Panc1 (cell line): ENCODE data around the gene SEH1L. TPM values are rescaled to one million over a fixed set of nuclear protein-coding genes. Genes with fewer than 3 reads are reported as not detected.

Source experiments
- ATAC-seq: fragments of 200-7000 bp; cut with Tn5 transposase; 2 replicates; pipeline ENCODE4 v1.9.1; 2020; ENCODE audit warnings: mild to moderate bottlenecking, moderate library complexity
- BruUV-seq: library from RNA; stranded (reverse); fragments of 400-500 nt; replicated peaks from 2 replicates; lab custom pipeline; 2021; lab: Mats Ljungman, UMichigan
- CTCF ChIA-PET: fragments of 300-600 bp; sonication (Branson Sonifier 250); formaldehyde crosslinking; loops from one replicate; lab custom pipeline; 2022; ENCODE audit warnings: antibody characterized with exemption; lab: Charles Lee
- POLR2A ChIA-PET: fragments of 300-600 bp; sonication (Branson Sonifier 250); formaldehyde crosslinking; loops from one replicate; lab custom pipeline; 2022; ENCODE audit warnings: antibody characterized with exemption; lab: Charles Lee
- DNase-seq: peaks from one replicate; pipeline ENCODE4 v3.0.0-alpha.2; 2010; ENCODE audit warnings: low read depth, low spot score
- H3K27ac ChIP-seq: 2 replicates; pipeline ENCODE4 v1.5.1; 2011; ENCODE audit warnings: mild to moderate bottlenecking, low read length, inconsistent platforms
- H3K27me3 ChIP-seq: fragments of 200-500 bp; sonication (Bioruptor generic); 2 replicates; pipeline ENCODE4 v1.6.0; 2014; ENCODE audit warnings: low read length, inconsistent platforms; ENCODE audit not compliant: control insufficient read depth, insufficient read depth
- H3K36me3 ChIP-seq: fragments of 200-500 bp; sonication (Bioruptor generic); 2 replicates; pipeline ENCODE4 v1.5.1; 2014; ENCODE audit warnings: inconsistent platforms, mild to moderate bottlenecking, low read length, moderate library complexity; ENCODE audit not compliant: control insufficient read depth, insufficient read depth
- H3K4me1 ChIP-seq: 2 replicates; pipeline ENCODE4 v1.5.1; 2011; ENCODE audit warnings: inconsistent platforms, mild to moderate bottlenecking, low read length, moderate library complexity; ENCODE audit not compliant: control insufficient read depth, insufficient read depth
- H3K4me3 ChIP-seq, 2 experiments: 2 replicates each; pipeline ENCODE4 v1.5.1; 2011 to 2012; ENCODE audit warnings: low read depth in 2 of 2, low read length in 2 of 2, mild to moderate bottlenecking in 2 of 2, inconsistent platforms in 1 of 2, moderate library complexity in 1 of 2
- H3K9me3 ChIP-seq: fragments of 200-500 bp; sonication (Bioruptor generic); 2 replicates; pipeline ENCODE4 v1.5.1; 2014; ENCODE audit warnings: low read depth, mild to moderate bottlenecking, inconsistent platforms, low read length, moderate library complexity; ENCODE audit not compliant: control insufficient read depth, insufficient read depth
- POLR2AphosphoS5 ChIP-seq: IDR thresholded peaks from 2 replicates; pipeline ENCODE4 v1.6.1; 2012; ENCODE audit warnings: mild to moderate bottlenecking, low read depth, low read length, moderate library complexity
- SIN3A ChIP-seq: IDR thresholded peaks from 2 replicates; pipeline ENCODE4 v1.6.1; 2012; ENCODE audit warnings: low read depth, mild to moderate bottlenecking, low read length, moderate library complexity, borderline replicate concordance; ENCODE audit not compliant: insufficient read depth
- TCF7L2 ChIP-seq: IDR thresholded peaks from 2 replicates; pipeline ENCODE4 v1.6.1; 2011; ENCODE audit warnings: mild to moderate bottlenecking, low read depth, low read length, inconsistent platforms
- in situ Hi-C: cut with HindIII; loops from 2 replicates; pipeline ENCODE4 v1.10.0; 2016; ENCODE audit warnings: low sequenced_read_pairs, low pct_unique_long_range_greater_than_20kb
- intact Hi-C: fragments of 100-400 bp; cut with micrococcal nuclease; formaldehyde crosslinking; loops from one replicate; pipeline ENCODE4 v1.10.0; 2022; ENCODE audit not compliant: unreplicated experiment
- total RNA-seq: library from RNA; stranded (reverse); gene quantifications from one replicate; pipeline ENCODE4 v1.2.1, GENCODE V29; 2021; ENCODE audit not compliant: unreplicated experiment
- TF ChIP-seq, protein P1 (sequence below): fragments of 450-650 bp; IDR thresholded peaks from 2 replicates; pipeline ENCODE4 v1.5.1; 2017; ENCODE audit warnings: mild to moderate bottlenecking
- TF ChIP-seq, protein P2 (sequence below), 2 experiments: IDR thresholded peaks; 2 replicates each; pipeline ENCODE4 v1.6.1; 2011 to 2012; ENCODE audit warnings: low read depth in 2 of 2, control low read depth in 1 of 2, low read length in 1 of 2, mild to moderate bottlenecking in 1 of 2, moderate library complexity in 1 of 2; ENCODE audit not compliant: insufficient read depth in 1 of 2

Gene SEH1L
- total RNA-seq, 1 experiment from 2014 or later: 86.5 TPM

DNA sequence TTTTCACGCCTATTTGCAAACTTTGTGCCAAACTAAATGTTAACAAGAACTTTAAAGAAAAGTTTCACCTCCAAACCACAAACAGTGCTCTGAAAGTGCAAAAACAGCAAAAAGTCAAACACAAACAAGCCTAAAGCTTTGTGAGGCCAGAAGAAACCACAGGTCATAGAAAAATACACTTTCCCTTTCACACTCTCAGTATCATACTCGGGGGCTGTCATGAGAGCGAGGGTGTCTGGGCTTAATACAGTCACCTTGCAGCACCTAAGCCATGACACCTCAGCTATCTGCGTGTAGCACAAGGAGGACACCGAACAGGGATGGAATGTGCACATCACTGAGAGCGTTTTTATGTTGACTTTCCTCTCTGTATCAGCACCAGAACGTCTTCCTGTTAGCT, 26.6 kb upstream of the SEH1L start:
- CTCF ChIA-PET: interaction anchor here (0.6 kb wide), 1 partner anchor 13 kb away, joined by 5 read pairs; no protein-coding TSS in a partner anchor
- no peaks in the 10 kb centered on the region for H3K36me3 ChIP-seq
- in situ Hi-C loops: no loop called here
- H3K27me3 ChIP-seq: no peaks in the 10 kb centered on the region
- intact Hi-C loops: no loop called here
- H3K9me3 ChIP-seq: no peaks in the 10 kb centered on the region
- POLR2A ChIA-PET: no interaction called here
- TF ChIP-seq SIN3A: no peak
- no peak overlapping the region for H3K27ac ChIP-seq
- ATAC-seq (no peak), DNase-seq (no peak)
- no peaks in the 10 kb centered on the region for H3K4me1 ChIP-seq
- no TSS peak for BruUV-seq
- H3K4me3 ChIP-seq: no peak overlapping the region

DNA sequence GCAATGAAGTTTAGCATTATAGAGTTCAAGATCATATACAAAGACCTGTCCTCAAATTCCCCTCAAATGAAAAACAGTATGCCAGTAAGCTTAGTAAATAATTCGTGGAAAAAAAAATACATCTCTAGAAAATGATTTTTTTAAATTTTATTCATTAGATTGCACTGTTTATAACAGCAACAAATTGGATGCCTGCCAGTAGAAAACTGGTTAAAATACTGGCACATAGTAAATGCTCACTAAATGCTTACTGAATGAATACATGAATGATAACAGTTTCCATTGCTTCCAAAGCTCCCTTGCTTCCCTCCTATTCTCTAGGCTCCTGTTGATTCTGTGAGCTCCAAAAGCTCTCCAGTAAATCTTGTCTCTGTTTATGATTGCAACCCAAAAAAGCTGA, 25.5 kb upstream of the SEH1L start:
- TF ChIP-seq, protein P1, sequence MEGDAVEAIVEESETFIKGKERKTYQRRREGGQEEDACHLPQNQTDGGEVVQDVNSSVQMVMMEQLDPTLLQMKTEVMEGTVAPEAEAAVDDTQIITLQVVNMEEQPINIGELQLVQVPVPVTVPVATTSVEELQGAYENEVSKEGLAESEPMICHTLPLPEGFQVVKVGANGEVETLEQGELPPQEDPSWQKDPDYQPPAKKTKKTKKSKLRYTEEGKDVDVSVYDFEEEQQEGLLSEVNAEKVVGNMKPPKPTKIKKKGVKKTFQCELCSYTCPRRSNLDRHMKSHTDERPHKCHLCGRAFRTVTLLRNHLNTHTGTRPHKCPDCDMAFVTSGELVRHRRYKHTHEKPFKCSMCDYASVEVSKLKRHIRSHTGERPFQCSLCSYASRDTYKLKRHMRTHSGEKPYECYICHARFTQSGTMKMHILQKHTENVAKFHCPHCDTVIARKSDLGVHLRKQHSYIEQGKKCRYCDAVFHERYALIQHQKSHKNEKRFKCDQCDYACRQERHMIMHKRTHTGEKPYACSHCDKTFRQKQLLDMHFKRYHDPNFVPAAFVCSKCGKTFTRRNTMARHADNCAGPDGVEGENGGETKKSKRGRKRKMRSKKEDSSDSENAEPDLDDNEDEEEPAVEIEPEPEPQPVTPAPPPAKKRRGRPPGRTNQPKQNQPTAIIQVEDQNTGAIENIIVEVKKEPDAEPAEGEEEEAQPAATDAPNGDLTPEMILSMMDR: no peak
- TF ChIP-seq, protein P2, sequence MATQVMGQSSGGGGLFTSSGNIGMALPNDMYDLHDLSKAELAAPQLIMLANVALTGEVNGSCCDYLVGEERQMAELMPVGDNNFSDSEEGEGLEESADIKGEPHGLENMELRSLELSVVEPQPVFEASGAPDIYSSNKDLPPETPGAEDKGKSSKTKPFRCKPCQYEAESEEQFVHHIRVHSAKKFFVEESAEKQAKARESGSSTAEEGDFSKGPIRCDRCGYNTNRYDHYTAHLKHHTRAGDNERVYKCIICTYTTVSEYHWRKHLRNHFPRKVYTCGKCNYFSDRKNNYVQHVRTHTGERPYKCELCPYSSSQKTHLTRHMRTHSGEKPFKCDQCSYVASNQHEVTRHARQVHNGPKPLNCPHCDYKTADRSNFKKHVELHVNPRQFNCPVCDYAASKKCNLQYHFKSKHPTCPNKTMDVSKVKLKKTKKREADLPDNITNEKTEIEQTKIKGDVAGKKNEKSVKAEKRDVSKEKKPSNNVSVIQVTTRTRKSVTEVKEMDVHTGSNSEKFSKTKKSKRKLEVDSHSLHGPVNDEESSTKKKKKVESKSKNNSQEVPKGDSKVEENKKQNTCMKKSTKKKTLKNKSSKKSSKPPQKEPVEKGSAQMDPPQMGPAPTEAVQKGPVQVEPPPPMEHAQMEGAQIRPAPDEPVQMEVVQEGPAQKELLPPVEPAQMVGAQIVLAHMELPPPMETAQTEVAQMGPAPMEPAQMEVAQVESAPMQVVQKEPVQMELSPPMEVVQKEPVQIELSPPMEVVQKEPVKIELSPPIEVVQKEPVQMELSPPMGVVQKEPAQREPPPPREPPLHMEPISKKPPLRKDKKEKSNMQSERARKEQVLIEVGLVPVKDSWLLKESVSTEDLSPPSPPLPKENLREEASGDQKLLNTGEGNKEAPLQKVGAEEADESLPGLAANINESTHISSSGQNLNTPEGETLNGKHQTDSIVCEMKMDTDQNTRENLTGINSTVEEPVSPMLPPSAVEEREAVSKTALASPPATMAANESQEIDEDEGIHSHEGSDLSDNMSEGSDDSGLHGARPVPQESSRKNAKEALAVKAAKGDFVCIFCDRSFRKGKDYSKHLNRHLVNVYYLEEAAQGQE (IDR thresholded peaks at IDR 0.05; ENCODE audit: insufficient read depth in 1 of 2, low read depth in 2 of 2, low read length in 1 of 2): no peak
- TF ChIP-seq SIN3A (no peak), POLR2AphosphoS5 (no peak), TCF7L2 (no peak)
- Histone ChIP-seq H3K4me1 (no peaks in the 10 kb centered on the region), H3K27me3 (no peaks in the 10 kb centered on the region), H3K36me3 (no peaks in the 10 kb centered on the region), H3K4me3 (no peak overlapping the region), H3K9me3 (no peaks in the 10 kb centered on the region), H3K27ac (no peak overlapping the region)
- ATAC-seq (no peak), DNase-seq (no peak)
- BruUV-seq: no TSS peak
- in situ Hi-C loops: no loop called here
- ChIA-PET CTCF (no interaction called here), POLR2A (no interaction called here)
- intact Hi-C loops: no loop called here

DNA sequence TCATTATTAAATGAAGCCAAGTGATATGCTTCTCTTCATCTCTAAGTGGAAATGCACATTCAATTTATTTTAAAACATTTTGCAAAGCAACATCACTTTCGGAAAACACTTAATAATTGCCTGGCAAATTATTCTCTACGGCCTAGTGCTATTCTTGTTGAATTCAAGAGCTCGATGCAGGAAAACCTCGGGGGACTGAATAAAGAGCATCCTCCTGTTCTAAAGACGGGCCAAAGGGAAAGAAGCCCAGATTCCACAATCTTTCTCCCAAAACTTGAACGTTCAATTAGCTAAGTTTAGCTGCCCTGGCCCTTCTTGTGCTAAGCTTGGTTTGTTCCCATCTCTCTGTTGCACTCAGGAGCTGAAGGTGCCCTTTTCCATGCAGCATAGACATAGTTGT, 23.2 kb upstream of the SEH1L start:
- Histone ChIP-seq H3K36me3 (no peaks in the 10 kb centered on the region), H3K27me3 (no peaks in the 10 kb centered on the region), H3K4me3 (no peak overlapping the region), H3K9me3 (no peaks in the 10 kb centered on the region), H3K27ac (no peak overlapping the region), H3K4me1 (no peaks in the 10 kb centered on the region)
- TF ChIP-seq, protein P1: no peak
- TF ChIP-seq SIN3A: no peak
- TF ChIP-seq TCF7L2: no peak
- TF ChIP-seq POLR2AphosphoS5: no peak
- TF ChIP-seq, protein P2 (IDR thresholded peaks at IDR 0.05; ENCODE audit: insufficient read depth in 1 of 2, low read depth in 2 of 2, low read length in 1 of 2): no peak
- ATAC-seq: no peak
- no TSS peak for BruUV-seq
- ChIA-PET POLR2A (no interaction called here), CTCF (no interaction called here)
- DNase-seq: no peak
- in situ Hi-C loops (no loop called here), intact Hi-C loops (no loop called here)
